ENCODE data around the gene PTH.

Gene PTH

DNA sequence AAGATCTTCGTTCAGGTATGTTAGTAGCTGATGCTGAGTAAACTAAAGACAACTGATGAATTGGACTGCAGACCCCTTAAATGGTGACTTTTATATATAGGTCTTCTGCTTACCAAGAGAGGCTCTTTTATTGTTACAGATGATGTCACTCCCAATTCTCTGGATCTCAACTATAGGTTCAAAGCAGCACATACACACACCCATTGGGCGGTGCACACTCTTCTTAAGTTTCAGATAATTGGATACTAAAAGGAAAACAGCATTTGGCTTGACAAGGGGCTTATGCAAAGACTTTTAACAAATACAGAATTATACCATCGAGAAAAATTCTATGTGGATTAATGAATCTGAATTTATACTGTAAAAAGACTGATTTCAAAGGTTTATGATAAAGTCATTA is at the start of gene PTH:
Gene PTH, minus strand, starts transcription at position 69 of the 400 bp plus-strand sequence. CDS start 3,142 bp downstream, outside the sequence.
- DNase-seq (ENCODE audit: low spot score) = no peak

DNA sequence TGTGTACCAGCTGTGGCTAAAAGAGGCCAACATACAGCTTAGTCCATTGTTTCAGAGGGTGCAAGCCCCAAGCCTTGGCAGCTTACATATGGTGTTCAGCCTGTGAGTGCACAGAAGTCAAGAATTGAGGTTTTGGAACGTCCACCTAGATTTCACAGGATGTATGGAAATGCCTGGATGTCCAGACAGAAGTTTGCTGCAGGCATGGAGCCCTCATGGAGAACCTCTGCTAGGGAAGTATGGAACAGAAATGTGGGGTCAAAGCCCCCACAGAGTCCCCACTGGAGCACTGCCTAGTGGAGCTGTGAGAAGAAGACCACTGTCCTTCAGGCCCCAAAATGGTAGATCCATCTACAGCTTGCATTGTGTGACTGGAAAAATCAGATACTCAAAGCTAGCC is 42.2 kb upstream of the PTH start:
- no peak for DNase-seq (ENCODE audit: low spot score)

DNA sequence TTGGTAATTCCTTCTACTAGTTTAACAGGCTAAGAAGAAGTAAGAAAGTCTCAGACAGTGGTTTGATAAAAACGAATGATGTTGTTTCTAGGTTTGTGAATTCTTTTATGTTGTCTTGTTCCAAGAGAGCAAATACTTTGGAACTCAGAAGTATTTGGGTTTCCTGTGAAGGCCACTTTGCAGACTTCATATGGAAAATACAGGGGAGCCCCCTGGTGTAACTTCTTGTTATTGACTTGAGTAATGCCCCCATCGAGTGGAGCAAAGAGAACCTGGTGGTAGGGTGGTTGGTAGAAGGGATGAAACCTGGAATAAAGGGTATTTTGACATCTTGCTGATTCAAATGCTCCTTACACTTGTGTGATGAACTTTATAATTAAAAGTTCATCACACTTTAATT is 40.0 kb upstream of the PTH start:
- no peak for DNase-seq (ENCODE audit: low spot score)

DNA sequence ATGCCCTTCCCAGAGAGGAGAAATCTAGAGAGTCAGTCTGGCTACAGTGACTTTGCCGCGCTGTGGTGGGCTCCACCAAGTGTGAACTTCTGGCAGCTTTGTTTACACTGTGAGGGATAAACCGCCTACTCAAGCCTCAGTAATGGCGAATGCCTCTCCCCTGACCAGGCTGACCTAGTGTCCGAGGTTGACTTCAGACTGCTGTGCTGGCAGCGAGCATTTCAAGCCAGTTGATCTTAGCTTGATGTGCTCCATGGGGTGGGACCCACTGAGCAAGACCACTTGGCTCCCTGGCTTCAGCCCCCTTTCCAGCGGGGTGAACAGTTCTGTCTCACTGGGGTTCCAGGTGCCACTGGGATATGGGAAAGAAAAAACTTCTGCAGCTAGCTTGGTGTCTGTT is 38.6 kb upstream of the PTH start:
- DNase-seq (ENCODE audit: low spot score) = no peak

DNA sequence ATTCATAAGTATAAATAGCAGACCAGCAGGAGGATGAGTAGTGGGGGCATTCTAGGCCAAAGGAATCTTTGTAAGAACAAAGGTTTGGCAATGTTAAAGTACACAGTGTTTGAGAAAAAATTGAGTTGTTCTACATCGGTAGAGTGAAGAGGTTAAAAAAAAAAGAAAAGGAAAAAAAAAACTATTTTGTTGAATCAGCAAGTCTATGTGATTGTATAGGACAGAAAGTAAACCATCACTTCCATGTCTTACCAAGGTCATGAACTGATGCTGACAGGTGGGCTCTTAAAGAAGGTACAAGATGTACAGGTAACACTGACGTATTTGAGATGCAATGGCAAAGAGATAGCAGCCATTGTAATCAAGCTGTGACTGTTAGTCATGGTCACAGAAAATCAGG is 29.5 kb upstream of the PTH start:
- DNase-seq (ENCODE audit: low spot score) = no peak

DNA sequence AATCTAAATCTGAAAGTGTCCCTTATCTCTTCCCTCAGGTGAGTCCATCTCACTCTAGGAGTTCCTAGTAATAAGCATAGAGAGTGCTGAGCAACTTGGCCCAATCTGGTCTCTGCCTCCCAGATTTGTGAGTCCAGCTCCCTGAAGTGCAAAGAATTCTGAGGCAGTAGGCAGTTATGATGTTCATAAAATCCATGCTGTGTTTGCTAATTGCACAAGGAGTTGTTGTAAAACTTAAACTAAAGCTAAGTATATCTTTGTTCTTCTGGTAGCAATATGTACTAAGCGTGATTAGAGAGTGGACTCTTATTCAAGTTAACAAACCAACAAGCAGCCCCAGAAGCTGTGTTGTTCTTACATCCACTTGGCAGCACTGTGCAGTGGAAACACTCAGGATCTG is 7.6 kb upstream of the PTH start:
- no peak for DNase-seq (ENCODE audit: low spot score)

DNA sequence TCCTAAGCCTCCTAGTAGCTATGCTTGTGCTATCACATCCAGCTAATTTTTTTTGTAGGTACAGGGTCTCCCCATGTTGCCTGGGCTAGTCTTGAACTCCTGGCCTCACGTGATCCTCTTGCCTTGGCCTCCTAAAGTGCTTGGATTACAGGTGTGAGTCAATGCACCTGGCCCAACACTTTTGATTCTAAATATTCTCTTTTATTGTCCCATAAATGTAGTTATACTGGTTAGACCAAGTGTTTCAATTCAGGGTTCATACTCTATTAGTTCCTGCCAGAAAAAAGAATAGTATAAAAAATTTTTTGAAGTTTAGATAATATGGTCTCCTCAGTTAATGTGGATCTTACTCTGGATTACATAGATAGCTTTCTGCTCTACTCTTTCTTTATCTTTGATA is 6.7 kb upstream of the PTH start:
- DNase-seq (ENCODE audit: low spot score) = no peak

DNA sequence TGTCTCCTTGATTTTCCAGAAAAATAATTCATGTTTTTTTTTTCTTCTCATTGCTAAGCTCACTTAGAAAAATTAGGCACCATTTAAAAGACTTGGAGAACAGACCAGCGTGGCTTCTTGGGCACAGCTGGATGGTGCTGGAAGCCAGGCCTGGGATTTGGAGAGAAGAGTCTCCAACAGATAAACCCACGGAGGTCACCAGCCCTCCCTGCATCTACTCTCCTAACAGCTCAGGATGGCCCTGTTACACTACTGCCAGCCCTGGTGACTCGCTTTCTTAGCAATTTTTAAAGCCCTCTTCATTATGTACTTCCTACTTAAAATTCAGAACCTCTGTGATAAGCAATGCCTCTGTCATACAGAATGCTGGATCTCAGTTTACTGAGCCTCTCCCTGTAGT is 1.7 kb downstream of the PTH start:
- no peak for DNase-seq (ENCODE audit: low spot score)

DNA sequence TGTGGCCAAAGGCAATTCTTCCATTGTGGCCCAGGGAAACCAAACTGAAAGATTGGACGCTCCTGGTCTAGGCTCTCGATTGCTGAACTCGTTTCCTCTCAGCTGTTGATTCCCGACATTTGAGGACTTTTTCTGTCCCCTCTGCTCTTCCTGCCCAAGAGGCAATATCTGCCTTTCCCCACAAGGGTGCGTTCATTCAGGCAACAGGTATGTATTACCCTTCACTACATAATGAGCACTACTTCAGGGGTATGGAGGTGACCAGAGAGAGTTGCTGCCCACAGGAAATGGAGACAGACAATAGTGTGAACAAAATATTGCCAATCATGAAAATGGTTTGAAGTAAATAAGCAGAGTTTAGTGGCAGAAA is 8.2 kb downstream of the PTH start:
- peak; percentile 43 for DNase-seq (ENCODE audit: low spot score)

DNA sequence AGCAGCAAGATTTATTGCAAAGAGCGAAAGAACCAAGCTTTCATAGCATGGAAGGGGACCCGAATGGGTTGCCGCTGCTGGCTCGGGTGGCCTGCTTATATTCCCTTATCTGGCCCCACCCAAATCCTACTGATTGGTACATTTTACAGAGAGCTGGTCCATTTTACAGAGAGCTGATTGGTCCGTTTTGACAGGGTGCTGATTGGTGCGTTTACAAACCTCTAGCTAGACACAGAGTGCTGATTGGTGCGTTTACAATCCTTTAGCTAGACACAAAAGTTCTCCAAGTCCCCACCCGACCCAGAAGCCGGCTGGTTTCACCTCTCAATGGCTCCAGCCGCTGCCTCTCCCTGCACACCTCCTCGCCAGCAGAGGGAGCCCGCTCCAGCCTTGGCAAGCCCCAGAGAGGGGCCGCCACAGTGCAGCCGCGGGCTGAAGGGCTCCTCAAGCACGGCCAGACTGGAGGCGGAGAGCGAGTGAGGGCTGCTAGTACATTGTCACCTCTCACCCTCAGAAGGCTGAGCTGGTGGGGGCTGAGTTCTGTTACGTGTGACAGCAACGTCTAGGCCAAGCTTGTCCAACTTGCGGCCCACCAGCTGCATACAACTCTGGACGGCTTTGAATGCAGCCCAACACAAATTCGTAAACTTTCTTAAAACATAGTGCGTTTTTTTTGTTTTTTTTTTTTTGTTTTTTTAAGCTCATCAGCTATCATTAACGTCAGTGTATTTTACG is 8.7 kb downstream of the PTH start:
- DNase-seq (ENCODE audit: low spot score) = peak; percentile 55

DNA sequence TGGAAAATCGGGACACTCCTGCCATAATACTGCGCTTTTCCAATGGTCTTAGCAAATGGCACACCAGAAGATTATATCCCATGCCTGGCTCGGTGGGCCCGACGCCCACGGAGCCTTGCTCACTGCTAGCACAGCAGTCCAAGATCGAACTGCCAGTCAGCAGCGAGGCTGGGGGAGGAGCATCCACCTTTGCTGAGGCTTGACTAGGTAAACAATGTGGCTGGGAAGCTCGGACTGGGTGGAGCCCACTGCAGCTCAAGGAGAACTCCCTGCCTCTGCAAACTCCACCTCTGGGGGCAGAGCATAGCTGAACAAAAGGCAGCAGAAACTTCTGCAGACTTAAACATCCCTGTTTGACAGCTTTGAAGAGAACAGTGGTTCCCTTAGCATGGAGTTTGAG is 15.6 kb downstream of the PTH start:
- DNase-seq (ENCODE audit: low spot score) = peak; percentile 27

DNA sequence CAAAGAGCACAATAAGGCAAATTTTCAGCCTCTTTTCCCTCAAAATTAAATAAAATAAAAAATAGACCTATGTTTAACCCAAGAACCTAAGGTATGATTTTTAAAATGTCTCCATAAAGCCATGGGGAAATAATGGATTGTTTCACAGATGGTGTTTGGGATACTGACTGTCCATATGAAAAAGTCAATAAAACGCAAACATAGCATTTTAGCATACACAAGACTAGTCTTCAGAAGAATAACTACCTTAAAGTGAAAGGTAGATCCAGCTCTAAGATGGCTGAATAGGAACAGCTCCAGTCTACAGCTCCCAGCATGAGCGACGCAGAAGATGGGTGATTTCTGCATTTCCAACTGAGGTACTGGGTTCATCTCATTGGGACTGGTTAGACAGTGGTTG is 16.1 kb downstream of the PTH start:
- no peak for DNase-seq (ENCODE audit: low spot score)

DNA sequence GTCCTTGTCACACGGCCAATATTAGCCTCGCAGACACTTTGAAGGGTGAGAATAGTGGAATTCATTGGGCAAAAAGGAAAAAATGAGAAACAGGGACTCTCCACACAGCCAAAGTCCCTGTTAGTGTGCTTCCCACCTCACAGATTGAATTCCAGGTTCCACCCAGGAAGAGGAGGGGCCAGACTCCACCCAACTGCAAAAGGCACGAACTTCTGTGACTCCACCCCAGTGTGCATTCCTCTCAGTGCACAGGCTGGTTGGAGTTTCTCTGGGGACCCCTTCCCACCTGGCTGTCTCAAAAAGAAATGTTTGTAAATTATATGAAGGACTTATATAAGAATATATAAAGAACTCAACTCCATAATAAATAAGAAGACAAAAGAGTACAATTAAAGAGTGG is 20.7 kb downstream of the PTH start:
- no peak for DNase-seq (ENCODE audit: low spot score)

DNA sequence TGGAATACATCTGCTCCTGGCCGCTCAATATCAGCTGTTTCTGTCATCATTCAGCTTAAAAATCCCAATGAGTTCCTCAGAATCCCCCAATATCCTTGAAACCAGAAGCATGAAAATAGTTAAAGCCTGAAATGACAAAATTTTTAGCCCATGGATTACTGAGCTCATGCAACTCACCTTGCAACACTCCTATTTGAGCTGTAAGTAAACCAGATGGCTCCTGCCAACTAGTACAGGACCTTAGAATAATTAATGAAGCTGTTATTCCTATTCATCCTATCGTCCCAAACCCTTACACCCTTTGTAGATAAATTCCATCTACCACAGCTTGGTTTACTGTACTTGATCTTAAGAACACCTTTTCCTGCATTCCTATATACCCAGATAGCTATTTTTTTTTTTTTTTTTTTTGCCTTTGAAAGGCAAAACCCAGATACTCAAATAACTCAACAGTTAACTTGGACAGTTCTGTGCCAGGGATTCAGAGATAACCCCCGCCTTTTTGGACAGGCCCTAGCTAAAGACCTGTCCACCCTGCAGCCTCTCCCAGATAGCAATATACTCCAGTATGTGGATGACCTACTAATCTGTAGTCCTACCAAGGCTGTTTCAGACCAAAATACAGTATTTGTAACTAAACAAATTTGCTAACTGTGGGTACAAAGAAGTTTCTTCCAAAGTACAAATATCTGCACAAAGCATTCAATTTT is 22.6 kb downstream of the PTH start:
- no peak for DNase-seq (ENCODE audit: low spot score)

DNA sequence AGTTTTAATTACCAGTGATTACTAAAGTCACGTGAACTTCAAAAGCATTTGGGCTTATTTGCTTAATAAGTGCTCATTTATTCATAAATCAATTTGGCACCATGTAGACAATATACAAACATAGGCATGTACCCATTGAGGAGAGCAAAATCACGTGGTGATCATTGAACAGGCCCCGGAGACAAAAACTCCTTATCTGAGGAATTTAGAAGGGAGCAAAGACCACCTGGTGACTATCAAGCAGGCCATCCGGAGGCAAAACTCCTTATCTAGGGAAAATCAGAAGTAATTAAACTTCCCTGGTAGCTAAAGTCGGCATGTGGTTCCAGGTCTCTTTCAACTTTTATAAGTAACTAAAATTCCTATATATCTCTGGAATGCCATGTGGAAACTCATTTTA is 27.0 kb downstream of the PTH start:
- DNase-seq (ENCODE audit: low spot score) = no peak

DNA sequence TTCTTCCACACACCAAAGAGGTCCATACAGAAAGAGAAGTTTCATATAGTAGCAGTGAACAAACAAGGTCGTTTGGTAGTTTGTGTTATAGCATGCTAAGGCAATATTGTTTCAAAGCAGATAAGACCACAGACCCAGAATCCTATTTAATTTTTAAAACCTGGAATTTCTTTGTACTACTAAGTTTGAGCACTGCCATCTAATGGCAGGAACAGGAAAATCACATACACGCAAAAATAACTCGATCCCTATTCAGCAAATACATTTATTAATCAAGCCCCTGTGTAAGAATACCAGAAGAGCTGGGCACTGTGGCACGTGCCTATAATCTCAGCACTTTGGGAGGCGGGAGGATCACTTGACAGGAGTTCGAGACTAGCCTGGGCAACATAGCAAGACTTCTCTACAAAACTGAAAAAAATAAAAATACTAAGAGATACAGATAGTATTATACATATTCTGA is 29.9 kb downstream of the PTH start:
- DNase-seq (ENCODE audit: low spot score) = peak; percentile 59

DNA sequence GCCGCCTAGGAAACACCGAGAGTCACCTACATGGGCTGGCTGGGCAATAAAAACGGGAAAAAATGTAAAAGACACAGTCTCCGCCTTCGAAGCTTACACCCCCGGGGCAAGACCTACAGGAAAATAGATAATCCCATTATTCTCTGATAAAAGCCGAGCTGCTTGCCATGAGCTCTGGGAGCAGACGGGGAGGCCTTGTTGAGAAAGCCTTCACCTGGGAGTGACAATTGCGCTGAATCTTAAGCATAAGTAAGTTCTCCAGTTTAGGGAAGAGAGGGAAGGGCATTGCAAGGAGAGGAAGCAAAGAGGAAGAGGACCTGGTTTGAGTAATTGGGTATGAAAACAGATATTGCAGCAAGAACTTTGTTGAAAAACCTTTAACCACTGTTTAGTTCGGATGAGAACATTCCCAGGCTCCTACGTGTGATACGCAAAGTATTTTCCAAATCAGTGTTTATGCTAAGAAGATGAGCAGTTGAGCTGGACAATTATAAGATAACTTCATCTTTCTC is 32.0 kb downstream of the PTH start:
- no peak for DNase-seq (ENCODE audit: low spot score)

DNA sequence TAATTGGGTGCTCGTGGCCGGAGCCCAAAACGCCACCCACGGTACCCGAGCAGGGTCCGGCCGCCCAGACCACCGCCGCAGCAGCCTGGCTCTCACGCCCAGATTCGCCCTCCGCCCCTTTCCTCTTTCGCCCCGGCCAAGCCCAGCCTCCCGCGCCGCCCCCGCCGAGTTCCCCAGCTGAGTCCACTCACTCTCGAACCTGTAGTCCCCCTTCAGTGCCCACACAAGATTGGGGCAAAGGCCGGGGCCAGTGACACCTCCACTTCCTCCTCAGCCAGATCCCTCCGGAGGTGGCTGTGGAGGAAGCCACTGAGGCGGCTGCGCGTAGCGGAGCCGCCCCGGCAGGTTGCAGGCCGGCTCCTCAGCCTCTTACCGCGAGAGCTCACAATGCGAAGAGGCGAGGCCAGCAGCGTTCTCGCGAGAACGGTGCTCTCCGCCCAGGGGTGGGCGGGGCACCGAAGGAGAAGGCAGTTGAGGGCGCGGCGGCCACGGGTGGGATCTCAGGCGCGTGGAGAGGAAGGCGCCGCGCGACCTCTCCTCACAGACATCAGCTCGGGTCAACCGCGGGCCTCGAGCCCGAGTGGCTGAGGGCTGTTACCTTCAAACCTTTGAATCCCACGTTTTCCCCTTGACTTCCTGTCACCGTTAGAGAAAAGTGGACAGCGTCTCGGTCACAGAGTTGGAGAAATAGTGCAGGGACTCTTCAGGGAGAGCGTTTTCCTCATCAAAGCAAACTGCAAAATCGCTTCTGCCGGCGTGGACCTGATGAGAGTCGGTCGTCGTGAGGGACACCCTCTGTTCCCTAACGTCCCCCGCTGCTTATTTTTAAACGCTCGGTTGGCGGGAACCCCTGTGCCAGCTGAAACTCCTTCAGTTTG is 32.7 kb downstream of the PTH start, which contains the start of gene BTBD10:
Gene BTBD10, minus strand, starts transcription at position 322 of the 878 bp plus-strand sequence. CDS start 18,098 bp downstream, outside the sequence.
- DNase-seq (ENCODE audit: low spot score) = peak; percentile 97

DNA sequence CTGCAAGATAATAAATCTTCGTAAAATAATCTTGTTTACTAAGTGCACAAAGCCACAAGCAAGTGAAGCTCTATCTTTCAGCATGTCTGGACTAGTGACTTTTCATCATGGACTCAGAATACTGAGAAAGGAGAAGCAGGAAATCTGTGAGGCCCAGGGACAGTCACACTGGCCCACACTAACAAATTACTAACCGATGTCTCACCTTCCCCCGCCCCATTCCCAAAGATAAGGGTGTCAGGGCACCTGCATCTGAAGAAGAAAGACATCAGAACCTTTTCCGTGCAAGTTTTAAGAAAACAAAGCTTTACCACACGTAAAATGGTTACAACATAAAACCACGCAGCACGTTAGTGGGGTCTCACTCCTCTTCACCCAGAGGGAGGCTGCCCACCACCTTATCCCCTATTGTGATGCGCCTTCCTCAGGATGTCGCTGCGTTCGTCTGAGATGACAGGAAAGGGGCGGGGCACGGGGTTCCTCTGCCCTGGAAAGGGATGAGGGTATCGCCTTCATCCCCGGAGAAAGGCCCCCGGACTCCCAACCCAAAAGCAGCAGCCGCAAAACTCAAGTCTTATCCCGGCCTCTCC is 33.4 kb downstream of the PTH start:
- DNase-seq (ENCODE audit: low spot score) = peak; percentile 87

DNA sequence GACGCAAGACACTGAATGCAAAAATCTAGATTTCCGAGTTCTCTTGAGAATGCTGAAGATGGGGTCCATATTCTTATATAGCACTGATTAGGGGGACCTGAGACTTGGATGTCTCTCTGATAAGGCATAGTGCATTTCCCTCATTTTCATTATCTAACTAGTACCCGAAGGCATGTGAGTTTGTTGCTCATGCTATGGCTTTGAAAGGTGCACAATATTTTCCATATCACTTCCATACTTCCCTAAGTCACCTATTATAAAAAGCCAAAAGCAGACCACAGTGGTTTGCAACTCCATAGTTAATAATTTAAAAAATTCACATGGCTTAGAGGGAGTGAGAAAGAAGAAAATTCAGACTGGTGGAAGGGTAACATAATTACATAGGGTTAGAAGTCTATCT is 34.5 kb downstream of the PTH start:
- no peak for DNase-seq (ENCODE audit: low spot score)

DNA sequence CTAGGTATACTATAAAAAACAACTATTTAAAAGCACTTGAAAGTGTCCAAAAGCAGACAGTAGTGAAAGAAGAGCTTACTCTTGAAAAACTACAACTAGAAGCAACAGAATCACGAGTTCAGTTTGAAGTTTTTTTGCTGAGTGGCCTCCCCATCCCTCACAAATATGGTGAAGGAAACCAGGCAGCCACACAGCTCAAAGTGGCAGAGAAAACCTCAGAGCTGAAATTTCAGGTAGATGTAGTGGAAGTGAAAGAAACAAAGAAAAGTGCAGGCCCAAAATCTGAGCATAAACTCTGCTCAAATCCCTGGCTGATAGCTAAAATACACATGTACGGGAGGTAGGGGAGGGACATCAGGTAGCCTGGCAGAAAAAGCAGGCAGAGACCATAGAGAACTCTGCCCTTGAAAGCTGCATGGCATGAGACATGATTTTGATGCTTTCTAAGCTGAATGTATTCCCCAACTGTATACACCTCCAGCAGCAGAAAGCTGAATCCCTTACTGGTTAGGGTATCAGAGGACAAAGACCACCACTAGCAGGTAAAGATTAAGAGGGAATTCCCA is 44.9 kb downstream of the PTH start:
- no peak for DNase-seq (ENCODE audit: low spot score)

DNA sequence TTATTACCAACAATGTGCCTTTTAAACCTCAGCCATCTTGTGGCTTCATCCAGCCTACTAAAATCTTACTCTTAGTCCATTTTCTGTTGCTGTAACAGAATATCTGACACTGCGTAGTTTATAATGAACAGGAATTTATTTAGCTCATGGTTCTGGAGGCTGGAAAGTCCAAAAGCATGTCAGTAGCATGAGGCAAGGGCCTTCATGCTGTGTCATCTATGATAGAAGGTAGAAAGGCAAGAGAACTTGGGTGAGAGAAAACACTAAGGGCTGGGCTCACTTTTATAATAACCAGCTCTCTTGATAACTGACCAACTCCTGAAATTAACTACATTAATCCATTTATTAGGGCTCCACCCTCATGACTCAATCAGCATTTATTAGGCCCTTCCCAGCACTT is 46.3 kb downstream of the PTH start:
- no peak for DNase-seq (ENCODE audit: low spot score)
